Measurements from ENCODE around the gene TMEM17. TPM values are rescaled to one million over a fixed set of nuclear protein-coding genes. Genes with fewer than 3 reads are reported as not detected.

The TMEM17 gene
- total and polyA plus RNA-seq, 2 of the 13 experiments (the other 11 are each of a cell fraction or from before 2014, with no cell fraction given) = 0.22 to 0.50 TPM

GRCh38 chr2:62527478-62528210, 21.6 kb upstream of the TMEM17 start (continued):
- peak; percentile 98 for TF ChIP-seq ZBTB43 (CRISPR knock-in tag; conservative IDR thresholded peaks at IDR 0.05)
- no peak for TF ChIP-seq LRRFIP1 (CRISPR knock-in tag; conservative IDR thresholded peaks at IDR 0.05)
- no peak for TF ChIP-seq JARID2 (CRISPR knock-in tag; IDR thresholded peaks at IDR 0.05; ENCODE audit: insufficient replicate concordance)
- no peak for TF ChIP-seq ZNF513 (CRISPR knock-in tag; conservative IDR thresholded peaks at IDR 0.05)
- no peak for TF ChIP-seq RNF219 (CRISPR knock-in tag; IDR thresholded peaks at IDR 0.05)
- TF ChIP-seq SRSF4 (IDR thresholded peaks at IDR 0.05; ENCODE audit: low read depth, low read length, poor library complexity, severe bottlenecking) = no peak
- TF ChIP-seq PRDM10 (CRISPR knock-in tag; IDR thresholded peaks at IDR 0.05; ENCODE audit: low read depth) = no peak
- TF ChIP-seq HNRNPLL (IDR thresholded peaks at IDR 0.05; ENCODE audit: low read depth, low read length, poor library complexity, severe bottlenecking) = no peak
- no peak for TF ChIP-seq ZNF550 (CRISPR knock-in tag; IDR thresholded peaks at IDR 0.05; ENCODE audit: borderline replicate concordance)
- TF ChIP-seq ZBTB44 (CRISPR knock-in tag; IDR thresholded peaks at IDR 0.05) = no peak
- no peak for TF ChIP-seq ZNF468 (CRISPR knock-in tag; IDR thresholded peaks at IDR 0.05)
- no peak for TF ChIP-seq GABPA (IDR thresholded peaks at IDR 0.05; ENCODE audit: low read depth, low read length)
- no peak for TF ChIP-seq GABPA (CRISPR knock-in tag; IDR thresholded peaks at IDR 0.05; ENCODE audit: low read depth)
